Neural progenitor cell (in vitro differentiated cells): Measurements from ENCODE around the gene KIT.

Experiments
- CTCF ChIP-seq: fragments of 200-600 bp; sonication (generic); IDR thresholded peaks from 2 replicates; pipeline ENCODE4 v1.5.1; 2017; ENCODE audit warnings: antibody characterized with exemption, mild to moderate bottlenecking
- EZH2 ChIP-seq: fragments of 200-600 bp; sonication (generic); IDR thresholded peaks from 2 replicates; pipeline ENCODE4 v1.6.1; 2017; ENCODE audit warnings: antibody characterized with exemption, mild to moderate bottlenecking, moderate library complexity
- EZH2phosphoT487 ChIP-seq: fragments of 200-600 bp; sonication (generic); IDR thresholded peaks from 2 replicates; pipeline ENCODE4 v1.6.1; 2017; ENCODE audit warnings: antibody characterized with exemption

GRCh38 chr4:54659749-54660535, 2.2 kb downstream of the KIT start:
- TF ChIP-seq CTCF (no peak), EZH2 (no peak), EZH2phosphoT487 (no peak)
